Tibial nerve (tissue), 4 donors: Measurements from ENCODE around the gene GBE1.

ENCODE experiments used
- EP300 ChIP-seq, 2 donors: sonication (generic); formaldehyde crosslinking; IDR thresholded peaks; one replicate each; pipeline ENCODE4 v1.6.1; 2017; ENCODE audit warnings: antibody characterized with exemption in 2 of 2, mild to moderate bottlenecking in 1 of 2
- POLR2A ChIP-seq, 2 donors: fragments of 450-650 bp; IDR thresholded peaks; one replicate each; pipeline ENCODE4 v1.6.1; 2017; ENCODE audit warnings: antibody characterized with exemption in 2 of 2, mild to moderate bottlenecking in 2 of 2, moderate library complexity in 2 of 2
- TF ChIP-seq, protein P1 (sequence below), 5 experiments: fragments of 200-600 bp in 3 of 5; fragments of 450-650 bp in 2 of 5; sonication (generic) in 3 of 5; IDR thresholded peaks; one replicate each; pipeline ENCODE4 v1.5.1; 2016 to 2019; ENCODE audit warnings: antibody characterized with exemption in 5 of 5, mild to moderate bottlenecking in 3 of 5, moderate library complexity in 2 of 5

DNA sequence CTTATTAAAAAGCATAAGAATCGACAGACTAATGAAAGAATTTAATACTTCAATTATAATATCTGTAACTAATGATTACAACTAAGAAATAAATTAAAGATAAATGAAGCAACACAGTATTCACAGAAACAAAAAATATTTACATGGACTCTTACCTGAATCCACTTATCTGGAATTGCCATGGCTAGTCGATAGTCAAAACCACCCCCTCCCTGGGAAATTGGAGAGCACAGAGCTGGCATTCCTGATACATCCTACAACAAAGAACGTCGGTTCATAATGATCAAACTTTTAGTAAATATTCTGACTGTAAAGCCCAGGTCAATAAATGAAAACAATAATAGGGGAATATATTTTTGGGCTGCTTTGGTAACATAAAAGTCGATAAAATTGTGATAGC lies 175.5 kb downstream of the GBE1 start:
- TF ChIP-seq, protein P1, sequence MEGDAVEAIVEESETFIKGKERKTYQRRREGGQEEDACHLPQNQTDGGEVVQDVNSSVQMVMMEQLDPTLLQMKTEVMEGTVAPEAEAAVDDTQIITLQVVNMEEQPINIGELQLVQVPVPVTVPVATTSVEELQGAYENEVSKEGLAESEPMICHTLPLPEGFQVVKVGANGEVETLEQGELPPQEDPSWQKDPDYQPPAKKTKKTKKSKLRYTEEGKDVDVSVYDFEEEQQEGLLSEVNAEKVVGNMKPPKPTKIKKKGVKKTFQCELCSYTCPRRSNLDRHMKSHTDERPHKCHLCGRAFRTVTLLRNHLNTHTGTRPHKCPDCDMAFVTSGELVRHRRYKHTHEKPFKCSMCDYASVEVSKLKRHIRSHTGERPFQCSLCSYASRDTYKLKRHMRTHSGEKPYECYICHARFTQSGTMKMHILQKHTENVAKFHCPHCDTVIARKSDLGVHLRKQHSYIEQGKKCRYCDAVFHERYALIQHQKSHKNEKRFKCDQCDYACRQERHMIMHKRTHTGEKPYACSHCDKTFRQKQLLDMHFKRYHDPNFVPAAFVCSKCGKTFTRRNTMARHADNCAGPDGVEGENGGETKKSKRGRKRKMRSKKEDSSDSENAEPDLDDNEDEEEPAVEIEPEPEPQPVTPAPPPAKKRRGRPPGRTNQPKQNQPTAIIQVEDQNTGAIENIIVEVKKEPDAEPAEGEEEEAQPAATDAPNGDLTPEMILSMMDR (IDR thresholded peaks at IDR 0.05), result no peak
- TF ChIP-seq EP300 (IDR thresholded peaks at IDR 0.05) (no peak), POLR2A (IDR thresholded peaks at IDR 0.05) (no peak)
